Activated CD4-positive, CD25-positive, alpha-beta regulatory T cell treated with anti-CD3 and anti-CD28 coated beads, Interleukin-2, amount 50 U/mL, for 16 hours (primary cell): ENCODE measurements around the gene TEAD1.
"Not testable (repeated sequence)": the region's sequence is repeated elsewhere in the genome, so short reads cannot be mapped to it uniquely, and the experiment has no call there.

ENCODE experiments used
- DNase-seq: peaks from one replicate; pipeline ENCODE4 v3.0.0-alpha.2; 2020; ENCODE audit warnings: low read depth, low spot score

The TEAD1 gene

DNA sequence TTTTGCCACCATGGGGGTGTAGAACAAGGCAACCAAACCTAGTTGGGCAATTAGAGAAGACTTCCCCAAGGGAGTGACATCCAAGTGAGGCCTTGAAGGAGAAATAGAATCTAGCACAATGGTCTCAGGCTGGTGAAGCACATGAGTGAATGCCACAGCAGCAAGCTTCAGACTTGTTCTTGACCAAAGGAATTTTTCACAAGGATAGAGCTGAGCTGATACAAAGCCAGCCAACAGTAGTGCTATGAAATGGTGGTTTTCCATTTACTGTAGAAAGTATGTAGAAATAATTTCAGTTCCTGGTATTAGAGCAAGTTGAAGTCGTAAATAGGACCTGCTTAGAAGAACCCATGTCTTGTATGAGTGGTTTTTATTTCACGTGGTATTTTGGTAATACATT is 186.6 kb downstream of the TEAD1 start:
- no peak for DNase-seq

DNA sequence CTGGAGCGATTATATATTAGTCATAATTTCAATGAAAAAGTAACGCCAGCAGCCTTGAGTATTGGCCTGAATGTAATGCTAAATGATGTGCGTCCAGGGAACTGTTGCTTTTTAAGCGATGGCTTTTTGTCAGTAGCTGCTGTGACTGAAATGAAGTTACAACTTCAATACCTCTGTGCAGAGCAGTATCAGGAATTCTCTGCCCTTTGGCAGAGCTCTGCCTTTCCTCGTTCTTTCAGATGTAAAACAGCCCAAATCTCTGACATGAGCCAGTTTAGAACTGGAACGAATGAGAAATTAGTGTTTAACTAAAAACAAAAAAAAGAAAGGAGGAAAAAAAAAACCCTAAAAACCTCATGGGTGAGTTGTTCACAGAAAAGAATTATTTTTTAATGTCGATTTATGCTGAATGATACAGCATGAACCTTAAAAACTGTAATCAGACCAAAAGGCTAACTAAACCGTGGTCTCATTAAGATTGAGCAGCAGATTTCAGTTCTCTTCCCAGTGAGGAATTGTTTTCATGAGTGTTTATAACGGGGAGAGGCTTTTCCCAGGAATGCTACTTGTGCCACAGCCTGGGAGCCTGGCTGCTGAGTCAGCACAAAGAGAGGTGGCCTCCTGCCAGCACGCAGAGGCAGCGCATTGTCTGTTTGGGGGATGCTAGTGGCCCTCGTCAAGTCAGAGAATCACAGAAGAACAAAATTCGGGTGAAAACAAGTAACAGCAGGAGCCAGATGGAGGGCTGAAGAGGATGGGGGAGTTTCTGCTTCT is 188.7 kb downstream of the TEAD1 start:
- DNase-seq, result no peak

DNA sequence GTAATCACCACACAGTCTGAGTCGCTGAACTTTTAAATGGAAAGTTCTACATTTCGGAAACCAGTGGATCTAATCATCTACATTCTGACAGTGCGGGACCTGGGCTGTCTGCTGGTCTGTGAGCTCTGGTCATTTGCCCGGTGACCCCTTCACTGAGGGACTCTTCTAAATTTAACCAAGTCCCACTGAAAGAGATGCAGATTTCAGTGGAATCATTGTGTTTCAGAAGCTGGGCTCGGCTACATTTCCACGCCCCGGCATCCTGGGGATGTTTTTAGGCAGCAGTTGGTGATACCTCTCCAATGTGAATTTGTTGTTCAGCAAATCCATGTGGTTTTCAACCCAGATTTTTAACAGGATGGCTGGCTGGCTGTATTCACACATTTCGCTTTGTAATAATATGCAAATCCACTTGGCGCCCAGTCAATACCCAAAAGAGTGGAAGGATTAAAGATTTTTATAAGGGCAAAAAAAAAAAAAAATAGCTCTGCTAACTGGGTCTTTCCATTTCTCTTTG is 189.4 kb downstream of the TEAD1 start:
- no peak for DNase-seq

DNA sequence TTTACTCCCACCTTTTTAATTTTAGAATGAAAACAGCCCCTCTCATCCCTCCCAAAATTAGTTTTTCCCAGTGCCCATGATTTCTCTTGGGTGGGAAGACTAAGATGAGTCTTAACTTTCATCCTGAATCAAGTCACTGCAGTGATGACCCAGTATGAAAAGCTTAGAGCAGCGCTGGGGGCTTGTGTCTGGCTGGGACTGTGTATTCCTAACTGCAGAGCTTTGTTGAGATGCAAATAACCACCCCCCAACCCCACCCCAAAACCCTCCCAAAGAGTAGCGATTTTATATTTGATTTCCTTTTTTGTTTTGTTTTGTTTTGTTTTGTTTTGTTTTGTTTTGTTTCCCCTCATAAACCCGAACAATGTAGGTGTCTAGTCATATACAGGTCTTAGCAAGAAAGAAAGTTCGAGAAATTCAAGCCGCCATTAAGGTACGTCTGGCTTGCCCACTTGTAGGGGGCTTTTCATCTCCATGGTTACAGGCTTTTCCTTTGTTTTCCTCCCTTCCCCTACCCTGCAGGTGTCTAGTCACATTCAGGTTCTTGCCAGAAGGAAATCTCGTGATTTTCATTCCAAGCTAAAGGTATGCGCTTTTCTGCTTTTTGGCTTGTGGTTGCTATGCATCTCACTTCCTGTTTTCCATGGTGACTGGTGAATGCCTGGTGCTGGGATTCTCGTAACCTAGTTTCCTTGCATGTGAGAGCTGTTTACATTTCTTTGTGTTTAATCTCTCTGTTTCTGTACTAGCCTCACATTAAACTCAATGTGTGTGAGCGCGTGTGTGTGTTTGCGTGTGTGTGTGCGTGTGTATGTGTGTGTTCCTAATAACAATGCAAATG is 190.3 kb downstream of the TEAD1 start:
- DNase-seq, result no peak

DNA sequence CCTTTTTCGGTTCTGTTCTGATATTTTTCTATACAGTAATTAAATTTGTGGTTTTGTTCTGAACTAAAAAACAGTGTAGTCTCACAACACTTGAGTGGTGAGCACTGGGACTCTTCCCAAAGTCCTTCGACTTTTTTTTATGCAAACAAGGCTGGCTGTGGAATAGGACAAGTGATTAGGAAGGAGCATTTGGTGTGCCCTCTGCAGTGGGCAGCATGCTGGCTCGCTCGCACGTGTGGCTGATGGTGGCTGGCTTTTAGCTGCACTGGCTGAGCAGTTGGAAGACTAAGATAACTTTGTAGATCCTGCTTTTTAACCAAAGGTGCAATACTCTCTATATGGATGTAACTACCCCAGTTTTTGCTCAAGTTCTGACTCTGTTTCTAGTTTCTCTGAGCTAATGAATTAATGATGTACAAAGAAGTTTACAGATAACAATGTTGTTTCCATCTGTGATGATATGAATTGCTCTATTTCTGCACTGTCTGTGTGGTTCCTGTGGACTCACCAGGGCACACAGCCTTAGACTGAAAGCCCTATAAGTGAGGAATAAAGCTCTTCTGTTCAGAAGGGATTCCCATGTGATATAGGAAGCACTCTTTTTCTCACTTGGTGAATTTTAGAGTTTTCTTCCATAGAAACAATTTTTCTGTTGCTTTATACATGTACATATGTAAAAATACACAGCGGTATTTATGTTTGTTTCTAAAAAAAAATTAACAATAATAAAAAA is 191.8 kb downstream of the TEAD1 start:
- DNase-seq, result no peak

DNA sequence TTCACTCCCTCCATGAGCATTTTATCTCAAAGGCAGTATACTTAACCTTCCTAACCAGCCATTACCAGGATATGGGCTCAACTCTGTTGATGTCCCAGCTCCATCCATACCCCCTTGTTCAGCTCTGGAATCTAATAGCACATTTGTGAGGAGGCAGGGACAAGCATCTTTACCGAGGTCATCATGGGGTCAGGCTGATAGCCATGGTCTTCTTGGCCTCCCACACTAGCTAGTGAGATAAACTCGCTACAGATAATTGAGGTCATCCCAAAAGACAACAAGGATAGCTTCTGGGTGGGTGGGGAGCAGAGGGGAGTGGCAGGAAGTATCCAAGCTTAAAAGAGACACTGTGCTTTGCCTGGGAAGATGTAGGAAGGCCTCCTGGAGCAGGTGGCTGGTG is 193.3 kb downstream of the TEAD1 start:
- no peak for DNase-seq

DNA sequence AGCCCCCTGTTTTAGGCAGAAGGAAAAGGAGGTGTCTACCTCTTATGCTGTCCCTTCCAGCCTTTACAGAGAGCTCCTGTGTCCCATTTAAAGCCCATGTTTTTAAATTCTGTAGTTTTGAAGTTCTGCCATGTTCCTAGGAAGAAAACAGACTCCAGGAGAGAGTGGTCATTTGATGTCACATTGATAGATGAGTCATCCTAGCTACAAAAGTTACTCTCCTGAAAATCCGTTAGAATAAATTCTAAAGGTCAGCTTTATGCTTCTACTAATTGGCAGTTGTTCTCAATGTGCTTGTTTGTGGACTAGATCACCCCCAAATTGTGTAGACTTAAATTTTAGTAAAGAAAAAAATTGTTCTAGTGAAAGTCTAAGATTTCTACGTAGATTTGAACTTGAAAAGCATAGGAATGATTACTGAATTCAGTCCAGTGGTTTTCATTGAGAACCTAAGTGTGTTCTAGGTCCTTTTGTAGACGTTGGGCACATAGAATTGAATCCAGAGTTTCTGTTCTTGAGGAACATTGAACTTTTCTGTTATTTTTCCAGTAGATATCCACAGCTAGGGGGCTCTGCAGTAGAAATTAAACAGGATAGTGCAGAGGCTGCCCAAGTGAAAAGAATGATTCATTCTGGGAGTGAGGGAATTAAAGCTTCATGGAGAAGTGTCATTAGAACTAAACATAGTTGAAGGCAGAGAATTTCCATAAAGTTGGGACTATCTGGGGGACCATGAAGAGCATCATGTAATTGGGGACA is 194.3 kb downstream of the TEAD1 start:
- no peak for DNase-seq

DNA sequence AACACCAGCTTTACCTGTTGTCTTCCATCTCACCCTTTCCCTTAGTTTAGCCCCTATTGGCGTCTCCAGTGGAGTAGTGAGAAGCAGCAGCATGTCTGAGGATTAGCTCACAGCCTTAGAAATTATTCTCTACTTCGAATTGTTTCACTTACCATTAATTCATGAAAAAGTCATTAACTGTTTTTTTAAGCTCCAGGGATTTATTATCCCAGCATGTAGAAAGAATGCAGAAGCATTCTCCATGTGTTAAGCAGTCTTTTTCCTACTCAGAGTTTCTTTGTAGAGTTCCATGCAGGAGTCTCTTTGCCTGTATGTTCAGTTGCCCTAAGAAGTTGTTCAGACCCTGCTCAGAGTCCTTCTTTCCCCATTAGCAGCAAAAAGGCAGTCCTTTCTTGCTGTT is 197.0 kb downstream of the TEAD1 start:
- DNase-seq, result no peak

DNA sequence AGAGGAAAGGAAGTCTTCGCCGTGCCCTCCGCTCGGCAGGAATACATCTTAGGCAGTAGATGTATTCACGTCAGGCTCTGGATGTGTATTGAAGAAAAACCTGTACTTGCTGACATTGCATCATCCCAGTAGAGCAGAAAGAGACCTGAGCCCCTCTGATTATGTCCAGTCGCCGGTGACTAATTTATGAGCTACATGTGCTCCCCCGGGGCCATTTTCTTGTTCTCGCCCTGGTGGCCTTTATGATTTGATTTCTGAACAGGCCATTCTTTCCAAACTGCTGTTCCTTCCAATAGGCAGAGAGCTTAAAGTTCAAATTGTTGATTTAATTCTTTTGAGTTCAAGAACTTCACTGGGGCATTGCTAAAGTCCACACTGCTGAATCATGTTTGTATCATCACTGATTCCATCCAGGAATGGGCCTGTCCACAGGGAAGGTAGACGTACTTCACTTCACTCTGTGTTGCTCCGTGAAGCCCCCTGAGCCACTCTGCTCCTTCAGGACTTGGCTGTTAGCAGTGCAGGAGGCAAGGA is 197.6 kb downstream of the TEAD1 start:
- DNase-seq, result no peak

DNA sequence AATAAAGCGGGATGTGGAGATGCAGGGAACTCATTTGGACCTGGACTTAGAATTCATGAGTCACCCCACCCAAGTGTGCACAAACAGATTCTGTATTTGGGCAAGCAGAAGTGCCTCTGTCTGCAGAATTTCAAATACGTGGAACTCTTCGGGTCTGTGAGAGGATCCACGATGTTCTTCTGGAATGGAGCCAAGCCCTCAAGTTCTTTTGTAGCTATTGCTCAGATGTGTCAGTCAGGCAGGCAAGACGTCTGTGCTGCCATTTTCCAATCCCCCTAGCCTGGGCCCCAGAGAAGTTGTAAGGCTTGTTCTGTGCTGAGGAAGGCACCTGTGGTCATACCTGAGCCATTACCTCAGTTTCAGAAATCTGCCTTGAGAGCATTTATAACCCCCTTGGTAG is 202.1 kb downstream of the TEAD1 start:
- DNase-seq, result no peak

DNA sequence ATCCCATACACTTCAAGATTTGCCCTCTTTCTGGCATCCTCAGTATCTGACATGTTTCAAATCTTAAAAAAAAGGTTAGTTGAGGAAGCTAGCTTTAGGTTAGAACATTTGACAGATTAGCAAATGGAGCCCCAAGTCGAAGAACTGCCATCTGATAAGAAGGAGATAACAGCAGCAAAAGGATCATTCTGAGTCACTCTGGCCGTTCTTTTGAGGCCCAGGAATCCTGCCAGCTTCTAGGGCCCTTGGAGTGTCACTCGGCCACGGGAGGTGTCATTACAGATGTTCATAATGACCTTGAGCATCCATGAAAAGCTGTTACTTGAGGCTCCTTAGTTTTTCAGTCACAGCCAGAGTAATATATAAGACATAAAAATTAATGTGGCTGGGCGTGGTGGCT is 202.8 kb downstream of the TEAD1 start:
- DNase-seq, result no peak

DNA sequence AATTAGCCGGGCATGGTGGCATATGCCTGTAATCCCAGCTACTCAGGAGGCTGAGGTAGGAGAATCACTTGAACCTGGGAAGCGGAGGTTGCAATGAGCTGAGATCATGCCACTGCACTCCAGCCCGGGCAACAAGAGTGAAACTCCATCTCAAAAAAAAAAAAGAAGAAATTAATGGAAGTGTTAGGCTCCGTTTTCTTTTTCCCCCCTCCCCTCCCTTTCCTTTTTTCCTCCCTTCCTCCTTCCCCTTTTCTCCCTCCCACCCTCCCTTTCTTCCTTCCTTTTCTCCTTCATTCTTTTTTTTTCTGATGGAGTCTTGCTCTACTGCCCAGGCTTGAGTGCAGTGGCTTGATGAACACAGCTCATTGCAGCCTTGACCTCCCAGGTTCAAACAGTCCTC is 203.3 kb downstream of the TEAD1 start:
- DNase-seq, result not testable (repeated sequence)

DNA sequence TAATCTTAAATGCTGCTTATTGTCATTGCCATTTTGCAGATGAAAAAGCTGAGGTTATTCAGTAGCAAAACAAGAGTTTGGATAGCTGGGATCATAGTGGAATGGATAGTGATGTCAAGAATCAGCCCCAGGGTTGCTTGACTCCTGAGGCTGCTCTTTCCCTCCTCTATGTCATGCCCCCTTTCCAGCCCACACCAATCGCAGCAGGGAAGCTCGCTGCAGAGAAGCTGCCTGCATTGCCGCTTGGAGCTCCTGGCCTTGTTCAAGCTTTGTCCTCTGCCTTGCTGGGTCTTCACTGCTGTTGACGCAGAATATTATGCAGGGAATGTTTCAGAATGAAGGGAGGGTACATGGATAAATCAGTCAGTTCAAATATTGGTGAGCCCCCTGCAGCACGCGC is 206.1 kb downstream of the TEAD1 start:
- DNase-seq, result no peak

DNA sequence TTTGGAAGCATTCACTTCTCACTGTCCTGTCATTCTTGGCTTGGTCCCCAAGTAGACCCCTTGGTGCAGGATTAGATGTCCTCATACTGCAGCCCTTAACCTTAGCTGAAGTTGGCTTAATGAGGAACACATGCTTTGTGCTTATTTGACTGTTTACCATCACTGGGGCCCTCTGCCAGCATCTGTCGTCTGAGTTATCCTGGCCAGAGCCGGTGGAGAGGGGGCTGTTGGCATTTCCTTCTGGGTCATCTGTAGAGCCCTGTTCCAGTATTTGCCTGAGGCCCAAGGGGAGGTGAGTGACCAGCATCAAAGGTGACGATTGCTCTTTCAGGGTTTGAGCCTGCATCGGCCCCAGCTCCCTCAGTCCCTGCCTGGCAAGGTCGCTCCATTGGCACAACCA is 208.4 kb downstream of the TEAD1 start:
- DNase-seq, result no peak

DNA sequence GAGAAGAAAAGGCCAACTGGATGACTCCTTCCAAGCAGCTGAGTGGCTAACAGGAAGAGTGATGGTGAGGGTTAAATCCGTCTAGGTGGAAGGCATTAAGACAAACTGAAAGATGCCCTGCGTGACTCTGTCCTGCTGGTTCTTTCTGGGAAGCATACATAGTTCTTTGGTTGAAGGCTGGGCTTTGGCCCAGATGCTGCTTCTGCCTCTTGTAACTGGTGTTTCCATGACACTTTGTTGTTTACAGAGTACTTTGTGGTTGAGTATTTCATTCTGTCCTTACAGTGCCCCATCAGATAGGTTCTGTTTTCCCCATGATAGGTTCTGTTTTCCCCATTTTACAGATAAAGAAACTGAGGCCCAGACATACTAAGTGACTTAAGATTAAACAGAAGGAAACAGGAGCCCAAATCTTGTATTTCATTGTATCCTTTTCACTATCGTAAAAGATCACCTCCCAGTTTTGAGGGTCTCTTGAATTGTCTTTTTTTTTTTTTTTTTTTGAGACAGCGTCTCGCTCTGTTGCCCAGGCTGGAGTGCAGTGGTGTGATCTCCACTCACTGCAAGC is 210.6 kb downstream of the TEAD1 start:
- DNase-seq, result no peak

DNA sequence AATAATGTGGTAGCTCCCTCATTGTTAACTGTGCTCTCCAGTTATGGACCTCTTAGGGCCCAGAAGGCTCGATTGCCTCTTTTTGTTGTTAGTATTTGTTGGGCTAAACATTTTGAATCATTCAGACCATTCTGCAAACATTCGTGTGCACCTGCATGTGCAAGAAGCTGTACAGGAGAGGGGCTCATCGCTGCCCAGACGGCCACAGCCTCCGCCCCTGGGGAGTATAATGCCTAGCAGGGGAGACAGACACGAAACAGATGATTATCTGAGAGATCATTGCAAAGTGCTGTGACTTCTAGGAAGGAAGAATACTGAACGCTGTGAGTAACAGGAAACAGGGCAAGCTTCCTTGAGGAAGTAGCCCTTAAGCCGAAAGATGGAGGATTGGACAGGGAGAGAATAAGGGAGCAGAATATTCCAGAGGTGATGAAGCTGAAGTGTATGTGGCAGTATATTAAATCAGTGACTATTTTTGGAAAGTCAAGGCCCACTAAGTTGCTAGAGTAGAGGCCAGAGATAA is 211.6 kb downstream of the TEAD1 start:
- DNase-seq, result no peak

DNA sequence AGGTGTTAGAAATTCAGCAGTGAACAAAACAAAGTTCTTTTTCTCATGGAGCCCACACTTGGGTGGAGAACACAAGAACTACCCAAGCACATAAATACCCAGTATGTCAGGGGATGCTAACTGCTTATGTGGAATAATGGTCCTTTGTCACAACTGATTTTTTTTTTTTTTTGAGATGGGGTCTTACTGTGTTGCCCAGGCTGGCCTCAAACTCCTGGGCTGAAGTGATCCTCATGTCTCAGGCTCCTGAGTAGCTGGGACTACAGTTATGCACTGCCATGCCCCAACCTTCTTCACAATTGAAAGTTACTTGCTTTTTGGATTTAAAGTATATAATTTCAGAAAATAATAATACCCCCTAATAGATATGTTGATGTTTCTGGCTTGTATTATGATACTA is 212.3 kb downstream of the TEAD1 start:
- no peak for DNase-seq

DNA sequence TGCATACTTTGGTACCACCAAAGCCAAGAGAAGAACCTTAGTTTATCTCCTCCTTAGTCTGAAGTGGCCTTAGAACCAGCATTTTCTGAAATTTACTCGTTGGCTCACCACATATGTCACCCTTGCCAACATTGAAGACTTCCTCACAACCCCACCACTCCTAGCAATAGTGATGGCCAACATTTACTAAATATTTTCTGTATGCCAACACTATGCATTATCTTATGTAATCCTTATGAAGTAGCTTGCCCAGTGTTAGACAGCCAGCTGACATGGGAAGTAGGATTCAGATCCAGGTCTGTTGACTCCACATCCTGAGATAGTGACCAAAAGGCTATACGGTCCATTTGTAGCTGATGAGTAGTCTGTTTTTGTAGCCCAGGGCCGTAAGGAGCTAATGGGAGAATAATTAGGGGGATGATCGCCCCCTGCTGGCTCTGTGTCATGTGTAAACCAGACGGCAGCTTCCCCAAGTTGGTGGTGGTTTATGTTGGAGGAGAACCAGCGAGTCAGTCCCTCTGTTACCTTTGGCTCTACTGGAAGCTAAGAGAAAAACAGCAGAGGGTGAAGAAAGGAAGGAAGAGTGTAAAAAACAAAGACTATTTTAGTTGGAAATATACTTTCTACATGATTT is 214.4 kb downstream of the TEAD1 start:
- DNase-seq, result peak; percentile 30

DNA sequence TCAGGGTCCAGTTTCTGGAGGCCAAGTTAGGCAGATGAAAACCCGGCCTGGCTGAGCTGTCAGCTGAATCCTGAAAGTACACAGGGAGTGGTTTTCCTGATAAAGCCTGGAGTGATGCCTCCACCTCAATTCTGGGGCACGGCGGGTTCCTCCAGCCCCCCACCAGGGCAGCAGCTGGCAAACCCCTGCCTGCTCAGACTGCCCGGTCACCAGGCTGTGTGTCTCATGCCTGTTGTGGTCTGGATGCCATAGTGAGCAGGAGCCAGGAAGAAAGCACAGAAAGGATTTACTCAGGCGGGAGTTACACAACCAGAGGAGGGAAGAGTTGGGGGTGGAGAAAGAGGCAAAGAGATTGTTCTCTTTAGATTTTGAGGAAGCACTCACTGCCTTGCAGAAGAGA is 215.0 kb downstream of the TEAD1 start:
- no peak for DNase-seq

DNA sequence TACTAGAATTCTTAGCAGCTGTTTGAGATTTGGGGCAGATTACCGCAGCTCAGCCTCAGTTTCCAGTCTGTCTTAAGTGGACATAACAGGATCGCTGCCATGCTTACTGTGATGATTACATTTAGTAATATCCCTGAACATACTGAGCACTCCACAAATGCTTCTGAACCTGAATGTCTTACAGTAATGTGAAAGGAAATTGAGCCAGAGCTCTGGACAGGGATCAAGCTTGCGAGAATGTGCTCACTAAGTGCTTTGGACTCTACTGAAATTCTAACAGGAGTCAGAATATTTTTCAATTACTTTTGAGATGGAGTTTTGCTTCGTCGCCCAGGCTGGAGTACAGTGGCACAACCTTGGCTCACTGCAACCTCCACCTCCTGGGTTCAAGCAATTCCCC is 216.3 kb downstream of the TEAD1 start:
- no peak for DNase-seq
